Measurements from ENCODE around the gene SIN3B. TPM values are rescaled to one million over a fixed set of nuclear protein-coding genes. Genes with fewer than 3 reads are reported as not detected.

SIN3B gene
- total and polyA plus RNA-seq, 2 donors (not counting 1 experiment from before 2014, with no cell fraction given), result 118 to 138 TPM

DNA sequence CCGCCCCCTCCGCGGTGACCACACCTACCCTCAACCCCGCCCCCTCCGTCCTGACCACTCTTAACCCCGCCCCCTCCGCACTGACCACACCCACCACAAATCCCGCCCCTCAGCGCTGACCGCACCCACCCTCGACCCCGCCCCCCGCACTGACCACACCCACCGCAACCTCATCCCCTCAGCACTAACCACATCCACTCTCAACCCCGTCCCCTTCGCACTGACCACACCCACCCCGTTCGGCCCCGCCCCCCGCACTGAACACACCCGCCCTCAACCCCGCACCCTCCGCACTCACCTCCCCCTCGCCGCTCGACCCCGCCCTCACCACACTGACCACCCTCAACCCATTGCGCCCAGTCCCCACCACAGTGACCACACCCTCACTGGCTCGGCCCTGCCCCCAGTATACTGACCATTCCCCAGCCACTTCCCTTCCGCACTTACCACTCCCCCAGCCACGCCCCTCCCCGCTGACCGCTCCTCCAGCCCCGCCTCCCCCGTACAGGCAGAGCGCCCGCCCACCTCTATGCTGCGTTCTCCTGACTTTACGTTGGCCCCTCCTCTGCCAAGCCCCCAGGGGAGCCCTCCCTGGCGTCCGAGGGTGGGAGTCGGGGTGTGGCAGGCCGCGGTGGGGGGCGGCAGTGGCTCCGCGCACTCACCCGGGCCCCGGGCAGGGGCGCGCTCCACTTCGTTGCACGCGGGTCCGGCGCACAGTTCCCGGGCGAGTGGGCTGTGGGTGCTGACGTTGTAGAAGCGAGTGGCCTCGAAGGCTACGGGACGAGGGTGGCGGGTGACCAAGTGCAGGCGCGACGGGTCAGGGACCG is 68.0 kb downstream of the SIN3B start:
- Histone ChIP-seq H3K9me3 (ENCODE audit: control extremely low read depth in 1 of 3, control insufficient read depth in 2 of 3, insufficient read depth in 1 of 3, low read length in 2 of 3) (peaks cover 0 to 4% (median 0%) of the 10 kb centered on the region in 3 donors), H3K27ac (ENCODE audit: low read length in 2 of 2) (no peak overlapping the region), H3K4me1 (ENCODE audit: control insufficient read depth in 2 of 2, insufficient read depth in 2 of 2, low read length in 2 of 2) (peaks cover 35 to 52% of the 10 kb centered on the region in 2 donors), H3K4me2 (replicated peaks; ENCODE audit: low read depth, low read length, poor library complexity, severe bottlenecking) (peak overlapping the region; percentile 100), H3K79me2 (ENCODE audit: control insufficient read depth, insufficient read depth, low read length) (no peaks in the 10 kb centered on the region), H2AFZ (ENCODE audit: insufficient read depth, low read depth, low read length, poor library complexity, severe bottlenecking) (peak overlapping the region; percentile 84), H4K20me1 (ENCODE audit: control insufficient read depth, insufficient read depth, low read length, poor library complexity, severe bottlenecking) (no peaks in the 10 kb centered on the region), H3K4me3 (ENCODE audit: control extremely low read depth in 1 of 5, extremely low read depth in 1 of 5, insufficient read depth in 1 of 5, low read depth in 2 of 5, low read length in 4 of 5) (peak overlapping the region in 4 of 5 experiments; percentile 47 to 84 (median 65)), H3K36me3 (replicated peaks in 1 of 2; ENCODE audit: control extremely low read depth in 1 of 2, control insufficient read depth in 1 of 2, extremely low read depth in 1 of 2, insufficient read depth in 2 of 2, low read length in 1 of 2) (no peaks in the 10 kb centered on the region), H3K27me3 (replicated peaks in 1 of 4; ENCODE audit: control extremely low read depth in 1 of 4, control insufficient read depth in 3 of 4, insufficient read depth in 4 of 4, low read length in 3 of 4) (peaks cover 0 to 11% (median 2%) of the 10 kb centered on the region in 4 experiments), H3K9ac (ENCODE audit: low read length) (peak overlapping the region; percentile 72)
- TF ChIP-seq, protein P1, sequence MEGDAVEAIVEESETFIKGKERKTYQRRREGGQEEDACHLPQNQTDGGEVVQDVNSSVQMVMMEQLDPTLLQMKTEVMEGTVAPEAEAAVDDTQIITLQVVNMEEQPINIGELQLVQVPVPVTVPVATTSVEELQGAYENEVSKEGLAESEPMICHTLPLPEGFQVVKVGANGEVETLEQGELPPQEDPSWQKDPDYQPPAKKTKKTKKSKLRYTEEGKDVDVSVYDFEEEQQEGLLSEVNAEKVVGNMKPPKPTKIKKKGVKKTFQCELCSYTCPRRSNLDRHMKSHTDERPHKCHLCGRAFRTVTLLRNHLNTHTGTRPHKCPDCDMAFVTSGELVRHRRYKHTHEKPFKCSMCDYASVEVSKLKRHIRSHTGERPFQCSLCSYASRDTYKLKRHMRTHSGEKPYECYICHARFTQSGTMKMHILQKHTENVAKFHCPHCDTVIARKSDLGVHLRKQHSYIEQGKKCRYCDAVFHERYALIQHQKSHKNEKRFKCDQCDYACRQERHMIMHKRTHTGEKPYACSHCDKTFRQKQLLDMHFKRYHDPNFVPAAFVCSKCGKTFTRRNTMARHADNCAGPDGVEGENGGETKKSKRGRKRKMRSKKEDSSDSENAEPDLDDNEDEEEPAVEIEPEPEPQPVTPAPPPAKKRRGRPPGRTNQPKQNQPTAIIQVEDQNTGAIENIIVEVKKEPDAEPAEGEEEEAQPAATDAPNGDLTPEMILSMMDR (IDR thresholded peaks at IDR 0.05), result no peak
- TF ChIP-seq EZH2 (IDR thresholded peaks at IDR 0.05; ENCODE audit: borderline replicate concordance, insufficient read depth, low read depth, low read length, poor library complexity, severe bottlenecking), result no peak
- Mint-ChIP-seq H3K27ac (peak overlapping the region; percentile 46), H3K4me1 (peaks cover 40% of the 10 kb centered on the region), H3K27me3 (no peaks in the 10 kb centered on the region), H3K4me3 (peak overlapping the region; percentile 88), H3K9me3 (ENCODE audit: insufficient read depth) (no peaks in the 10 kb centered on the region)
- POLR2A ChIA-PET, result interaction anchor here (0.6 kb wide), 1 partner anchor 268 kb away, joined by 3 read pairs; no protein-coding TSS in a partner anchor
- CTCF ChIA-PET, result interaction anchor here (0.7 to 1.5 kb wide), 2 partner anchors 125 to 369 kb away, joined by 3 read pairs; no protein-coding TSS in a partner anchor
- DNase-seq (peak; percentile 85), ATAC-seq (ENCODE audit: low read depth) (peak; percentile 68)
- 2% methylated on average over 41 of the region's 68 CpGs for WGBS (ENCODE audit: insufficient coverage)
- intact Hi-C loops (cut with micrococcal nuclease), result loop anchor here (2.0 to 10.0 kb wide), 4 partner anchors 62 to 408 kb away; partner anchors contain the start of genes ABHD8, DDA1, MRPL34 and NWD1

Measured in B cell (primary cell).